Smooth muscle cell (in vitro differentiated cells): ENCODE data around the gene SLC1A4. TPM values are rescaled to one million over a fixed set of nuclear protein-coding genes. Genes with fewer than 3 reads are reported as not detected.

ENCODE experiments used
- DNase-seq: peaks from one replicate; lab custom pipeline; 2025; ENCODE audit not compliant: unreplicated experiment; lab: John Stamatoyannopoulos, UW
- H2AFZ ChIP-seq: fragments of 200-600 bp; sonication (generic); 2 replicates; pipeline ENCODE4 v1.6.0; 2016; ENCODE audit warnings: antibody characterized with exemption, low read depth, mild to moderate bottlenecking
- H3F3A ChIP-seq: fragments of 200-600 bp; sonication (generic); 2 replicates; pipeline ENCODE4 v1.6.0; 2017; ENCODE audit warnings: antibody characterized with exemption, low read depth
- H3K27ac ChIP-seq: fragments of 200-600 bp; sonication (generic); 2 replicates; pipeline ENCODE4 v1.5.1; 2016; ENCODE audit warnings: low read depth, mild to moderate bottlenecking
- H3K27me3 ChIP-seq: fragments of 200-600 bp; sonication (generic); 2 replicates; pipeline ENCODE4 v1.6.1; 2016; ENCODE audit warnings: low read depth, mild to moderate bottlenecking
- H3K36me3 ChIP-seq: fragments of 200-600 bp; sonication (generic); 2 replicates; pipeline ENCODE4 v1.5.1; 2016; ENCODE audit warnings: low read depth
- H3K4me1 ChIP-seq: fragments of 200-600 bp; sonication (generic); 2 replicates; pipeline ENCODE4 v1.5.1; 2016; ENCODE audit warnings: low read depth
- H3K4me2 ChIP-seq: fragments of 200-600 bp; sonication (generic); 2 replicates; pipeline ENCODE4 v1.6.0; 2016; ENCODE audit warnings: mild to moderate bottlenecking
- H3K4me3 ChIP-seq: fragments of 200-600 bp; sonication (generic); 2 replicates; pipeline ENCODE4 v1.5.1; 2016; ENCODE audit warnings: mild to moderate bottlenecking
- H3K79me2 ChIP-seq: fragments of 200-600 bp; sonication (generic); 2 replicates; pipeline ENCODE4 v1.6.0; 2016; ENCODE audit warnings: low read depth, mild to moderate bottlenecking
- H3K9ac ChIP-seq: fragments of 200-600 bp; sonication (generic); 2 replicates; pipeline ENCODE4 v1.6.0; 2016; ENCODE audit warnings: low read depth
- H3K9me3 ChIP-seq: fragments of 200-600 bp; sonication (generic); replicated peaks from 2 replicates; pipeline ENCODE4 v1.5.1; 2016; ENCODE audit warnings: low read depth
- H4K20me1 ChIP-seq: fragments of 200-600 bp; sonication (generic); 2 replicates; pipeline ENCODE4 v1.6.0; 2016; ENCODE audit warnings: low read depth
- CTCF ChIP-seq: fragments of 200-600 bp; sonication (generic); IDR thresholded peaks from 2 replicates; pipeline ENCODE4 v1.5.1; 2017; ENCODE audit warnings: borderline replicate concordance, mild to moderate bottlenecking, antibody characterized with exemption; ENCODE audit not compliant: insufficient read depth, poor library complexity, severe bottlenecking
- WGBS: methylation state at CpG from one replicate; pipeline ENCODE4 v1.1.7; 2016; ENCODE audit warnings: low lambda C conversion rate; 5-methylcytosine and 5-hydroxymethylcytosine counted together
- polyA plus RNA-seq: library from polyadenylated mRNA; unstranded; fragments of >200 nt; fragmentation: Nextera tagmentation; extraction: Ambion mirVana; gene quantifications from 2 replicates; pipeline ENCODE4 v1.2.1, GENCODE V29; 2016
- total RNA-seq: library from RNA; depleted of rRNA; stranded (reverse); fragments of >200 nt; gene quantifications from 2 replicates; pipeline ENCODE4 v1.2.3, GENCODE V29; 2014

Gene SLC1A4
- total and polyA plus RNA-seq, 2 experiments from 2014 or later: 14.2 to 16.9 TPM

GRCh38 chr2:64995041-64995440 is 5.8 kb downstream of the SLC1A4 start:
- no peak overlapping the region for H3K9ac ChIP-seq
- H3K79me2 ChIP-seq: peaks cover 18% of the 10 kb centered on the region
- H3K27ac ChIP-seq: no peak overlapping the region
- peaks cover 2% of the 10 kb centered on the region for H3K4me1 ChIP-seq
- TF ChIP-seq CTCF: no peak
- H2AFZ ChIP-seq: no peak overlapping the region
- H3K9me3 ChIP-seq: no peaks in the 10 kb centered on the region
- no peak for DNase-seq
- H3K4me2 ChIP-seq: no peak overlapping the region
- H3K4me3 ChIP-seq: no peak overlapping the region
- no peaks in the 10 kb centered on the region for H3K27me3 ChIP-seq
- H3K36me3 ChIP-seq: no peaks in the 10 kb centered on the region
- H3F3A ChIP-seq: peaks cover 3% of the 10 kb centered on the region
- 96% methylated on average over 3 of the region's 3 CpGs for WGBS
- peaks cover 88% of the 10 kb centered on the region for H4K20me1 ChIP-seq

GRCh38 chr2:64996871-64997307 is 7.7 kb downstream of the SLC1A4 start:
- Histone ChIP-seq H3K79me2 (peaks cover 11% of the 10 kb centered on the region), H3F3A (peaks cover 3% of the 10 kb centered on the region), H2AFZ (no peak overlapping the region), H3K9ac (no peak overlapping the region), H3K36me3 (no peaks in the 10 kb centered on the region), H3K27ac (no peak overlapping the region), H3K4me3 (no peak overlapping the region), H4K20me1 (peaks cover 73% of the 10 kb centered on the region), H3K4me1 (no peaks in the 10 kb centered on the region), H3K27me3 (no peaks in the 10 kb centered on the region), H3K4me2 (no peak overlapping the region), H3K9me3 (no peaks in the 10 kb centered on the region)
- 45% methylated on average over 3 of the region's 3 CpGs for WGBS
- TF ChIP-seq CTCF: no peak
- DNase-seq: no peak

GRCh38 chr2:64998658-64999061 is 9.5 kb downstream of the SLC1A4 start:
- 32% methylated on average over 2 of the region's 2 CpGs for WGBS
- DNase-seq: no peak
- H4K20me1 ChIP-seq: peaks cover 56% of the 10 kb centered on the region
- no peaks in the 10 kb centered on the region for H3K36me3 ChIP-seq
- H3K4me1 ChIP-seq: no peaks in the 10 kb centered on the region
- H3F3A ChIP-seq: peaks cover 3% of the 10 kb centered on the region
- H3K9me3 ChIP-seq: no peaks in the 10 kb centered on the region
- no peaks in the 10 kb centered on the region for H3K27me3 ChIP-seq
- H3K4me2 ChIP-seq: peak overlapping the region; percentile 10
- H3K9ac ChIP-seq: no peak overlapping the region
- no peak overlapping the region for H3K4me3 ChIP-seq
- no peak overlapping the region for H3K27ac ChIP-seq
- no peak for TF ChIP-seq CTCF
- peaks cover 5% of the 10 kb centered on the region for H3K79me2 ChIP-seq
- H2AFZ ChIP-seq: no peak overlapping the region

- Histone ChIP-seq H3K9ac (no peak overlapping the region), H3F3A (peaks cover 3% of the 10 kb centered on the region), H3K4me3 (no peak overlapping the region), H3K27me3 (no peaks in the 10 kb centered on the region), H4K20me1 (peaks cover 45% of the 10 kb centered on the region), H3K79me2 (peaks cover 5% of the 10 kb centered on the region), H3K9me3 (no peaks in the 10 kb centered on the region), H3K27ac (no peak overlapping the region), H3K4me2 (no peak overlapping the region), H3K4me1 (no peaks in the 10 kb centered on the region), H2AFZ (no peak overlapping the region), H3K36me3 (no peaks in the 10 kb centered on the region)
- TF ChIP-seq CTCF: no peak
- DNase-seq: no peak
- 88% methylated on average over 2 of the region's 2 CpGs for WGBS
Observed at GRCh38 chr2:64999754-65000153, 10.6 kb downstream of the SLC1A4 start.
